K562 (cell line): Measurements from ENCODE around the gene NKAIN1. TPM values are rescaled to one million over a fixed set of nuclear protein-coding genes. Genes with fewer than 3 reads are reported as not detected.

Source experiments
- ATAC-seq: fragments of 200-7000 bp; cut with Tn5 transposase; 3 replicates; pipeline ENCODE4 v1.9.1; 2020; ENCODE audit warnings: moderate library complexity
- BruUV-seq: library from RNA; stranded (reverse); fragments of 400-500 nt; replicated peaks from 2 replicates; lab custom pipeline; 2021; lab: Mats Ljungman, UMichigan
- CTCF ChIA-PET: fragments of 300-600 bp; formaldehyde crosslinking; extraction: SDS; loops from one replicate; lab custom pipeline; 2021; ENCODE audit warnings: low intra/inter-chr PET ratio; lab: Yijun Ruan, JAX
- POLR2A ChIA-PET: fragments of 300-600, 350-650 bp; sonication (Branson Sonifier 250); formaldehyde crosslinking; extraction: SDS; loops from one replicate; lab custom pipeline; 2021; ENCODE audit warnings: antibody characterized with exemption, inconsistent platforms; lab: Yijun Ruan, JAX
- DNase-seq, 4 experiments: peaks; one replicate each; pipeline versions ENCODE4 v3.0.0 to v3.0.0-alpha.2; 2011 to 2018; ENCODE audit warnings: low spot score in 3 of 4, mixed read lengths in 3 of 4; ENCODE audit errors: extremely low read depth in 1 of 4
- FAIRE-seq: peaks from 2 replicates; lab custom pipeline; 2011; peaks lifted over from hg19 to GRCh38; lab: Jason Lieb, UNC
- H2AFZ ChIP-seq: 2 replicates; pipeline ENCODE4 v1.6.0; 2011; ENCODE audit warnings: low read depth, low read length, control low read depth, inconsistent platforms
- H3K27ac ChIP-seq: fragments of 200-600 bp; 3 replicates; pipeline ENCODE4 v1.8.0; 2011; ENCODE audit warnings: low read depth, mild to moderate bottlenecking, control low read depth, inconsistent platforms, low read length, moderate library complexity, mixed read lengths; ENCODE audit errors: extremely low read depth
- H3K27me3 ChIP-seq, 2 experiments: fragments of 300-600 bp in 1 of 2; 2 replicates in 1 of 2; 3 replicates in 1 of 2; pipeline versions ENCODE4 v1.6.0 to v1.8.0; 2011; ENCODE audit warnings: inconsistent platforms in 2 of 2, low read length in 2 of 2, mild to moderate bottlenecking in 1 of 2, mixed read lengths in 1 of 2, moderate library complexity in 1 of 2; ENCODE audit not compliant: control insufficient read depth in 2 of 2, insufficient read depth in 2 of 2
- H3K36me3 ChIP-seq: fragments of 300-600 bp; 3 replicates; pipeline ENCODE4 v1.8.0; 2011; ENCODE audit warnings: mild to moderate bottlenecking, low read length, inconsistent platforms; ENCODE audit not compliant: control insufficient read depth, insufficient read depth
- H3K4me1 ChIP-seq, 2 experiments: fragments of 200-600 bp in 1 of 2; replicated peaks in 1 of 2; 2 replicates in 1 of 2; 3 replicates in 1 of 2; pipeline versions ENCODE4 v1.5.1 to v1.8.0; 2011; ENCODE audit warnings: inconsistent platforms in 2 of 2, low read length in 2 of 2, mild to moderate bottlenecking in 1 of 2, mixed read lengths in 1 of 2, moderate library complexity in 1 of 2; ENCODE audit not compliant: control insufficient read depth in 2 of 2, insufficient read depth in 2 of 2
- H3K4me2 ChIP-seq: 2 replicates; pipeline ENCODE4 v1.6.1; 2011; ENCODE audit warnings: low read length, control low read depth, inconsistent platforms, mixed read lengths; ENCODE audit not compliant: insufficient read depth
- H3K4me3 ChIP-seq: fragments of 200-600 bp; sonication (generic), shearing (Covaris generic); 2 replicates; pipeline ENCODE4 v1.5.1; 2016; ENCODE audit warnings: control low read depth, inconsistent platforms
- H3K79me2 ChIP-seq: fragments of 200-600 bp; 3 replicates; pipeline ENCODE4 v1.8.0; 2011; ENCODE audit warnings: low read length, inconsistent platforms; ENCODE audit not compliant: control insufficient read depth, insufficient read depth
- H3K9ac ChIP-seq, 2 experiments: 2 replicates each; pipeline versions ENCODE4 v1.6.0 to v1.6.1; 2011; ENCODE audit warnings: low read depth in 2 of 2, low read length in 2 of 2, control low read depth in 1 of 2, inconsistent platforms in 1 of 2, mild to moderate bottlenecking in 1 of 2, mixed read lengths in 1 of 2; ENCODE audit not compliant: insufficient read depth in 1 of 2
- H3K9me1 ChIP-seq: one replicate; pipeline ENCODE4 v1.6.0; 2011; ENCODE audit warnings: inconsistent platforms, mild to moderate bottlenecking, low read length, moderate library complexity; ENCODE audit not compliant: control insufficient read depth, insufficient read depth
- H3K9me3 ChIP-seq: replicated peaks from 2 replicates; pipeline ENCODE4 v1.5.1; 2011; ENCODE audit warnings: low read depth, low read length, inconsistent platforms; ENCODE audit not compliant: control insufficient read depth, insufficient read depth
- H4K20me1 ChIP-seq: replicated peaks from 2 replicates; pipeline ENCODE4 v1.6.1; 2011; ENCODE audit warnings: low read length, inconsistent platforms, mixed read lengths; ENCODE audit not compliant: control insufficient read depth, insufficient read depth
- ADNP ChIP-seq: fragments of 200-800 bp; sonication (Bioruptor generic); IDR thresholded peaks from 2 replicates; pipeline ENCODE4 v1.6.1; 2016; ENCODE audit warnings: missing genetic modification characterization, missing compliant biosample characterization
- HOXB6 ChIP-seq: fragments of 250-450 bp; sonication (Bioruptor Pico); IDR thresholded peaks from 2 replicates; pipeline ENCODE4 v1.5.1; 2022; ENCODE audit warnings: mild to moderate bottlenecking, borderline replicate concordance
- MIER1 ChIP-seq: fragments of 450-650 bp; IDR thresholded peaks from 2 replicates; pipeline ENCODE4 v1.6.1; 2016; ENCODE audit warnings: antibody characterized with exemption, mild to moderate bottlenecking, low read depth
- NR1H2 ChIP-seq: sonication (generic); formaldehyde crosslinking; IDR thresholded peaks from 2 replicates; pipeline ENCODE4 v1.4.0; 2020; ENCODE audit warnings: mild to moderate bottlenecking, missing genetic modification reagents
- RBM25 ChIP-seq: fragments of 200-400 bp; formaldehyde crosslinking; IDR thresholded peaks from 2 replicates; pipeline ENCODE4 v1.6.1; 2018; ENCODE audit warnings: low read length, low read depth, moderate library complexity; ENCODE audit not compliant: severe bottlenecking
- SMARCA5 ChIP-seq: fragments of 450-650 bp; IDR thresholded peaks from 2 replicates; pipeline ENCODE4 v1.6.1; 2016
- SP2 ChIP-seq: IDR thresholded peaks from 2 replicates; pipeline ENCODE4 v1.6.1; 2011; ENCODE audit warnings: mild to moderate bottlenecking, low read depth, low read length, moderate library complexity; ENCODE audit not compliant: poor library complexity, severe bottlenecking; ENCODE audit errors: extremely low read depth
- ZNF121 ChIP-seq: sonication (generic); formaldehyde crosslinking; conservative IDR thresholded peaks from 2 replicates; pipeline ENCODE4 v1.8.0; 2022; ENCODE audit warnings: missing genetic modification reagents
- ZNF668 ChIP-seq: fragments of 250-450 bp; sonication (Bioruptor Pico); IDR thresholded peaks from 2 replicates; pipeline ENCODE4 v1.8.0; 2022; ENCODE audit warnings: mild to moderate bottlenecking, inconsistent platforms
- WGBS: fragments of 100-300 bp; shearing (Covaris generic); methylation state at CpG from one replicate; pipeline ENCODE4 v1.1.6; 2016; ENCODE audit warnings: low coverage, mixed read lengths; ENCODE audit not compliant: insufficient coverage; ENCODE audit errors: missing lambda C conversion rate; 5-methylcytosine and 5-hydroxymethylcytosine counted together
- in situ Hi-C: fragments of 300-500 bp; cut with MboI; formaldehyde crosslinking; loops from 4 replicates; pipeline ENCODE4 v1.15.0; 2018; ENCODE audit warnings: inconsistent platforms, mixed read lengths
- intact Hi-C: fragments of 100-400 bp; cut with micrococcal nuclease; formaldehyde crosslinking; loops from 2 replicates; pipeline ENCODE4 v1.14.2; 2022
- polyA plus RNA-seq, 8 experiments: library from polyadenylated mRNA; depleted of rRNA in 4 of 8; stranded (reverse) in 5 of 8; unstranded in 3 of 8; fragments of >200 nt; fragmentation: Nextera tagmentation in 2 of 8; fragmentation: Illumina TruSeq in 1 of 8; extraction: Ambion mirVana in 2 of 8; extraction: Trizol in 1 of 8; gene quantifications; 2 replicates each; pipeline versions ENCODE4 v1.2.1 to v1.2.3, GENCODE V29; 2011 to 2014; ENCODE audit warnings: inconsistent platforms in 1 of 8, missing spikeins in 1 of 8
- total RNA-seq, 7 experiments: library from RNA; depleted of rRNA in 6 of 7; stranded (reverse); fragments of >200 nt in 6 of 7; fragmentation: Illumina TruSeq in 2 of 7; extraction: Trizol in 2 of 7; gene quantifications; 2 replicates each; pipeline versions ENCODE4 v1.2.1 to v1.2.3, GENCODE V29; 2011 to 2021; ENCODE audit warnings: low replicate concordance in 1 of 7

The NKAIN1 gene
- total and polyA plus RNA-seq, 9 of the 15 experiments (the other 6 are each of a cell fraction or from before 2014, with no cell fraction given), result 0.03 to 0.22 (median 0.04) TPM; not detected in 3

DNA sequence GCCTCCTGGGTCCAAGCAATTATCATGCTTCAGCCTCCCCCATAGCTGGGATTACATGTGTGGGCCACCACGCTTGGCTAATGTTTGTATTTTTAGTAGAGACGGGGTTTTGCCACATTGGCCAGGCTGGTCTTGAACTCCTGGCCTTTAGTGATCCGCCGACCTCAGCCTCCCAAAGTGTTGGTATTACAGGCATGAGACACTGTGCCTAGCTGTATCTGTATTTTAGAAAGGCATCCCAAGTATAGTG is 69.3 kb downstream of the NKAIN1 start:
- in situ Hi-C loops, result no loop called here
- no peak for FAIRE-seq
- Histone ChIP-seq H3K9me3 (no peaks in the 10 kb centered on the region), H3K9me1 (no peaks in the 10 kb centered on the region), H3K4me3 (no peak overlapping the region), H3K4me1 (peaks cover 31 to 34% of the 10 kb centered on the region in 2 experiments), H3K4me2 (peak overlapping the region; percentile 74), H3K27ac (peak overlapping the region; percentile 83), H3K27me3 (no peaks in the 10 kb centered on the region), H3K9ac (peak overlapping the region; percentile 15 to 59; a peak in 3 of 4 replicates), H3K79me2 (no peaks in the 10 kb centered on the region), H4K20me1 (no peaks in the 10 kb centered on the region), H3K36me3 (no peaks in the 10 kb centered on the region), H2AFZ (peak overlapping the region; percentile 86)
- ChIA-PET POLR2A (interaction anchor here (0.6 to 3.1 kb wide), 11 partner anchors 9 to 254 kb away, joined by 3 to 20 read pairs (median 4); partner anchors contain the start of genes SNRNP40 and ZCCHC17), CTCF (no interaction called here)
- TF ChIP-seq NR1H2 (CRISPR knock-in tag) (0 out of 2 replicates have a peak, but pooled peaks have one; percentile 24), ZNF121 (CRISPR knock-in tag) (peak; percentile 81), SP2 (no peak), SMARCA5 (peak; percentile 78), ADNP (tag) (peak; percentile 70), HOXB6 (CRISPR knock-in tag) (0 out of 2 replicates have a peak, but pooled peaks have one; percentile 20), MIER1 (0 out of 2 replicates have a peak, but pooled peaks have one; percentile 31), ZNF668 (CRISPR knock-in tag) (peak; percentile 56), RBM25 (no peak)
- no peak for DNase-seq
- ATAC-seq, result peak; percentile 3
- WGBS, result 32% methylated on average over 4 of the region's 4 CpGs
- intact Hi-C loops, result loop anchor here (10.0 kb wide), 1 partner anchor 386 kb away; no protein-coding TSS in a partner anchor
- BruUV-seq, result TSS peak; percentile 94
